ENCODE data around the gene DHX35. TPM values are rescaled to one million over a fixed set of nuclear protein-coding genes. Genes with fewer than 3 reads are reported as not detected.

Gene DHX35, protein sequence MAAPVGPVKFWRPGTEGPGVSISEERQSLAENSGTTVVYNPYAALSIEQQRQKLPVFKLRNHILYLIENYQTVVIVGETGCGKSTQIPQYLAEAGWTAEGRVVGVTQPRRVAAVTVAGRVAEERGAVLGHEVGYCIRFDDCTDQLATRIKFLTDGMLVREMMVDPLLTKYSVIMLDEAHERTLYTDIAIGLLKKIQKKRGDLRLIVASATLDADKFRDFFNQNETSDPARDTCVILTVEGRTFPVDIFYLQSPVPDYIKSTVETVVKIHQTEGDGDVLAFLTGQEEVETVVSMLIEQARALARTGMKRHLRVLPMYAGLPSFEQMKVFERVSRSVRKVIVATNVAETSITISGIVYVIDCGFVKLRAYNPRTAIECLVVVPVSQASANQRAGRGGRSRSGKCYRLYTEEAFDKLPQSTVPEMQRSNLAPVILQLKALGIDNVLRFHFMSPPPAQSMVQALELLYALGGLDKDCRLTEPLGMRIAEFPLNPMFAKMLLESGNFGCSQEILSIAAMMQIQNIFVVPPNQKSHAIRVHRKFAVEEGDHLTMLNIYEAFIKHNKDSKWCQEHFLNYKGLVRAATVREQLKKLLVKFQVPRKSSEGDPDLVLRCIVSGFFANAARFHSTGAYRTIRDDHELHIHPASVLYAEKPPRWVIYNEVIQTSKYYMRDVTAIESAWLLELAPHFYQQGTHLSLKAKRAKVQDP
- total RNA-seq, result 14.1 TPM

DNA sequence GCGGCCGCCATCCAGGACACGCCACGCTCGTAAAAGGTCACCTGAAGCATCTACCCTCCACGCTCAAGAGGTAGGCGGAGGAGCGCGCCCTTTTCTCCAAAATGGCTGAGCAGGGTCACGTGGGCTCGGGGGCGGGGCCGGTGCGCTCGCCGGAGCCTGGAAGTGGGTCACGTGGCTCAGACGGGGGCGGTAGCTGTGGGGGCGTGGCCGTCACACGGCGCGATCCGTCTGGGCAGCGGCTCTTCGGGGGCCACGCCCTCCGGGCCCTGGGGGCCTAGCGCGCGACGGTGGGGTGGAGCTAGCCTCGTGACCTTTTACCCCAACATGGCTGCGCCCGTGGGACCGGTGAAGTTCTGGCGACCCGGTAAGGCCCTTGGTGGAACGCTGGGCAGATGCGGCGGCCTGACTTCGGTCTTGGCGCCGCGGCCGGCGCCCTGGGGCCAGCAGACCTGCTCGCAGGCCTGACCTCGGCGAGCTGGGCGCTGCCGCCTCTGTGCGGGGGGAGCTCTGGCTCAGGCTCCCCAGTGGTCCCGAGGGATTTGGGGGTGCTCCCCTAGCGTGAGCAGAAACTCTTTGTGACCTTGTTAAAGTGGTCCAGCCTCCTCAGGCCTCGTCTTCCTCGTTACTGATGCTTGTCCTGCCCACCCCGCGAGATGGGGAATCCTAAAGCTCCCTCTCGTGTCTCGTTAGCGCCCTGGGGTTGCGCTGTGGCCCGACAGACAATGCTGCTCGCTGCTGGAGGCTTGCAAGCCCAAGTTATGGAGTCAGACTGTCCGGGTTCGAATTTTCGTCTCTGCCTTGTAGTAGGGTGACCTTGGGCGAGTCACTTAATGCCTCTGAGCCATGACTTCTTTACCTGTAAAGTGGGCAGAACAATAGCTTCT, at the start of gene DHX35:
Gene DHX35, plus strand, starts transcription at position 301 of the 884 bp plus-strand sequence. Its CDS starts 24 bp downstream, at position 325.
- DNase-seq (ENCODE audit: low spot score), result peak; percentile 99

DNA sequence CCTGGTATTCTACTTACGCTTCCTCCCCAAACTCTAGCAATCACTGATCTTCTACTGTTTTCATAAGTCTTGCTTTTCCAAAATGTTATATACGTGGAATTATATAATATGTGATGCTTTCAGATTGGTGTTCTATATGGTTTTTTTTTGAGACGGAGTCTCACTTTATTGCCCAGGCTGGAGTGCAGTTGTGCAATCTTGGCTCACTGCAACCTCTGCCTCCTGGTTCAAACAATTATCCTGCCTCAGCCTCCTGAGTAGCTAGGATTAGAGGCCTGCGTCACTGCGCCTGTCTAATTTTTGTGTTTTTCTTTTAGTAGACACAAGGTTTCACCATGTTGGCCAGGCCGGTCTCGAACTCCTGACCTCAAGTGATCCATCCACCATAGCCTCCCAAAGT, 46.8 kb upstream of the DHX35 start:
- no peak for DNase-seq (ENCODE audit: low spot score)

DNA sequence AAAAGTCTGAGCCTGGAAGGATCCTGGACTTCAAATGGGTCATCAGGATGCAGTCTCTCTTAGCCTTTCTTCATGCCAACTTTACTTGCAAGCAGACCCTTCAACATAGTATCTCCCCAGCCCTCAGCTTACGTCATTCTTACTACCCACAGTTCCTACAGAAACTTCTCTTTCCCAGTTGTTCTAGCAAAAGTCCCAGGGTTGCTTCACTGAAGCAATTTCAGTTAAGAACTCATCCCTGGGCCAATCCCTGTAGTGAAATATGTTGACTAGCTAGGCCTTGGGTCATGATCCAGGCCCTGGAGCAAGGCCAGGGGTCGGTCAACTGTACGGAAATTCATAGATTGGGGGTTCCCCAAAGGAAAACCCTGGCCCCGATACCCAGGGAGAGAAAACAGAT, 44.5 kb upstream of the DHX35 start:
- DNase-seq (ENCODE audit: low spot score), result no peak

DNA sequence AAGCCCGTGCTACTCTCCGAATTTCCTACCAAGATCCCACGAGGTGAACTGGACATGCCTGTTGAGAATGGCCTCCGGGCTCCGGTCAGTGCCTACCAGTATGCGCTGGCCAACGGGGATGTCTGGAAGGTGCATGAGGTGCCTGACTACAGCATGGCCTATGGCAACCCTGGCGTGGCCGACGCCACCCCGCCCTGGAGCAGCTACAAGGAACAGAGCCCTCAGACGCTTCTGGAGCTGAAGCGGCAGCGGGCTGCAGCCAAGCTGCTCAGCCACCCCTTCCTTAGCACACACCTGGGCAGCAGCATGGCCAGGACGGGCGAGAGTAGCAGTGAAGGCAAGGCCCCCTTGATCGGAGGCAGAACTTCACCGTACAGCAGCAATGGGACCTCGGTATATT, 44.0 kb upstream of the DHX35 start:
- DNase-seq (ENCODE audit: low spot score), result no peak

DNA sequence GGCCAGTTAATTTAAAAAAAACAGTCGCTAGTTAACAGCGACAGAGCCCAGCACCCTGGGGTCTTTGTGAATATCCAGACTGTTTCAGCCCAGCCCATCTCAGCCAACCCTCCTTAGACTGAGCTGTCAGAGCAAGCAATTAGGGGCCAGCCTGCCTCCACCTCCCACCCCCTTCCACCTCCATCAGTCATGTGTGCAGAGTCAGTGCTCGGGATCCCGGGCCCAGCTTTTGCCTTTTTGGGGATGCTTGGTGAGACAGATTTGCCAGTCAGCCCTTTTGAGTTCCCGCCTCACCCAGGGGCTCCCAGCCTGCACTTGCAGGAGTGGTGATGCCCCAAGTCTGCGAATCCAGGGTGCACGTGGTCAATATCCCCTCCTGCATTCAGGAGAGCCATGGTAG, 42.5 kb upstream of the DHX35 start:
- no peak for DNase-seq (ENCODE audit: low spot score)

DNA sequence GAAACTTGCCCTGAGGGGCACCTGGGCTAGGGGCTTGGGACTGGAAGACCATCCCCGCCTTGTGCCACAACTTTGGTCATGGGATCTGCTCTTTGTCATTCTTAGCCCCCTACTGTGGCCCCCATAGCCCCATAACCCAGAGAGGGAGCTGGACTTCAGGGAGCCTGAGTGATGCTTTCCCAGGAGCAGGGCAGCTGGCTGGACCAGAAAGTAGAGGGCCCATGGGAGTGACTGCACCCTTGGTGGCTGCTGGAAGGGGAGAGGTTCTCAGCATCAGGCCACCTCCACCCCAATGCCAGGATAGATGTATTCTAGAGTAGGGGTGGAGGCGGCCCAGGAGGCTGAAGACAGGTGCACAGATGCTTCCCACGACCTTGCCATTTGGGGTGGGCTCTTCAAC, 41.7 kb upstream of the DHX35 start:
- DNase-seq (ENCODE audit: low spot score), result no peak

DNA sequence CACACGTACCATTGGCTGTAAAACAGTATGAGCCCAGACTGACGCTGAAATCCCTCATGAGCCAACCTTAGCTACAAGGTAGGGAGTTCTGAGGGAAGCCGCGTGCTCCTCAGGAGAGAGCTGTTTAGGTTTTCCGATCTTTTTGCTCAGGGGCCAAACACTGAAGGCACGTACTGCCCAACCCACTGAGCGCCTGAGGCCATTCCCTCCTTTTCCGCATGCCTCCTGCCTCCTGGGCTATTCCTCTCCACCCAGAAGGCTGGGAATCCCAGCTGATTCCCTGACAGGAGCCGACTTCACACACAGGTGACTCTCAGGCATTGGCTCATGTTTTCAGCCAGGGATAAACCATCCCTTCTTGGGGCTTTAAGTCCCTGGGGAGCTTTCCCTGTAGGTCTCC, 41.3 kb upstream of the DHX35 start:
- DNase-seq (ENCODE audit: low spot score), result no peak

DNA sequence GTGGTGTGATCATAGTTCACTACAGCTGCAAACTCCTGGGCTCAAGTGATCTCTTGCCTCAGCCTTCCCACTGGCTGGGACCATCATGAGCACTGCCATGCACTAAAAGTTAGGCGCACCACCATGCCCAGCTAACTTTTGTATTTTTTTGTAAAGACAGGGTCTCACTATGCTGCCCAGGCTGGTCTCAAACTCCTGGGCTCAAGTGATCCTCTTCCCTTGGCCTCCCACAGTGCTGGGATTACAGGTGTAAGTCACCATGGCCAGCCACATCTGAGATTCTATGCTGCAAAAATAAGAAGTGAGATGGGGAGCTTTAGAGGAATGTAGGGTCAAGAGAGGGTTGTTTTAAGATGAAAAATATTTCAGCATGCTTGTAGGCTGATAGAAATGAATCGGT, 37.4 kb upstream of the DHX35 start:
- no peak for DNase-seq (ENCODE audit: low spot score)

DNA sequence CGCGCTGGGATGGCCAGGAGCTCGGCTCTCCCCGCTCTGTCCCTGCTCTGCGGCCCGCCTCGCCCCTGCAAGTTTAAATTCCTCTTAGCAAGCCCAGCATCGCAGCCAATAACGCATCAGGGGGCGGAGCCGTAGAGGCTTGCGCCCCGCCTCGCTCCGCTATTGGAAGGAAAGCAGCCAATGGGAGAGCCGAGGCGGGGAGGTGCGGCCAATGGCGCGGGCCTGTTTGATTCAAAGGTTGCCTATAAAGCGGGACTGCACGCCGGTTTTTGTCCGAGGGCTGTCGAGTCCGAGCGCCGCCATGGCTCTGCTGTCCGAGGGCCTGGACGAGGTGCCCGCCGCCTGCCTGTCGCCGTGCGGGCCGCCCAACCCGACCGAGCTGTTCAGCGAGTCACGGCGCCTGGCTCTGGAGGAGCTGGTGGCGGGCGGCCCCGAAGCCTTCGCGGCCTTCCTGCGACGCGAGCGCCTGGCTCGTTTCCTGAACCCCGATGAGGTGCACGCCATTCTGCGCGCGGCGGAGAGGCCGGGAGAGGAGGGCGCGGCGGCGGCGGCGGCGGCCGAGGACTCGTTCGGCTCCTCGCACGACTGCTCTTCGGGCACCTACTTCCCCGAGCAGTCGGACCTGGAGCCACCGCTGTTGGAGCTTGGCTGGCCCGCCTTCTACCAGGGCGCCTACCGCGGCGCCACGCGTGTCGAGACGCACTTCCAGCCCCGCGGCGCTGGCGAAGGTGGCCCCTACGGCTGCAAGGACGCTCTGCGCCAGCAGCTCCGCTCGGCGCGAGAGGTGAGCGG, 35.8 kb upstream of the DHX35 start, which contains the start of gene FAM83D:
Gene FAM83D, plus strand, starts transcription at position 276 of the 792 bp plus-strand sequence. Its CDS starts 26 bp downstream, at position 302.
- peak; percentile 93 for DNase-seq (ENCODE audit: low spot score)

DNA sequence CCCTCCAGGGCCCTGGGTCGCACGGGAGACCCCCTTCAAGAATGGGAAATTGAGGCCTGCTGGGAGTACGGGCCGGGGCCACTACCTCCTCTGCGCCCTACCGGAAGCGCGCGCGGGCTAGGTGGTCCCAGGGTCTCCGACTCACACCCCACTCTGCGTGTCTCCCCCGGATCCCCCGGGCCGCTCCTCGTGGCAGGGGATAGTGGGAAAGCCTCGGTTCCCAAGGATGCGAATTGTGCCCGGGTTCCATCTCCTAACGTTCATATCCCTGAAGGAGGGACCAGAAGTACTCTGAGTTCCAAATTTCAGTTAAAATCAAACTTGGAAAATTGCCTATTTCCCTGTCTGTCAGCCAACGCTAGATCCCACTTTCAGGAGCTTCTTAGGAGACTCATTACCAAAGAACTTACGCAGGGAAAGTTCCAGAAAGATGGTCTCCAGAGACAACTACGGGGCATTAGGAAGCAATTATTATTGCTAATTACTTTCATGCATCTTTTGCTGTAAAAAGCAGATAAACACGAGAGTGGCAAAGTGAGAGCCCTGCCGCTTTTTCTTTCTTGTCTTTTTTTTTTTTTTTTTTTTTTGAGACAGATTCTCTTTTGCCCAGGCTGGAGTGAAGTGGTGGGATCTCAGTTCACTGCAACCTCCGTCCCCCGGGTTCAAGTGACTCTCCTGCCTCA, 35.1 kb upstream of the DHX35 start:
- DNase-seq (ENCODE audit: low spot score), result no peak

DNA sequence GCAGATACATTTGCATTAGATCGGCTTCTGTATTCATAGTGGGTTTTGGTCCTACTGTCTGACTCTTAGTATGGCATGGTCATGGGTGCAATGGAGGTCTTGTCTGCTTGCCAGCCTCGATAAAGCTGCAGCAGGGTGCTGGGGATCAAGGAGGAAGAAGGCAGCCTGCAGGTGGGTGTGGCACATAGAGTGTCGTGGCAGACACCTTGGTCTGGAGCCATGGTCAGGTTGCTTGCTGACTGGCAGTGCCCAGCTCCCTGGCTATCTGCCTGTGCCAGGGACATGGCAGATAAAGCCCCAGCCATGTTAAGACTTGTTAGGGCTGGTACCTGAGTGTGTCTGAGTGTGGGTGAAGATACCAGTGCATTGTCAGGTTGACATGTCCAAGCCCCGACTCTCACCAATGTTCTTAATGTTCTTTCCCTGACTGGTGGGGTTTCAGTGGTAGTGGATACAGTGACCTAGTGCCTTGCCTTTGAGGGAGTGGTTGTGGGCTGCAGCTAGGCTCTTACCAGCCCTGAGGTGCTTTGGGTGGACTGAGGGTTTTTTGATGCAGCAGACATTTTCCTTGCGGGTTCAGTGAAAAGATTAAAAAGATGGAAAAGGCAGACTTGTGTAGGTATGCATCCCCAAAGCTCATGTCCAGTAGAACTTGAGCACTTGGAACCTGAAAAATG, 34.1 kb upstream of the DHX35 start:
- no peak for DNase-seq (ENCODE audit: low spot score)

DNA sequence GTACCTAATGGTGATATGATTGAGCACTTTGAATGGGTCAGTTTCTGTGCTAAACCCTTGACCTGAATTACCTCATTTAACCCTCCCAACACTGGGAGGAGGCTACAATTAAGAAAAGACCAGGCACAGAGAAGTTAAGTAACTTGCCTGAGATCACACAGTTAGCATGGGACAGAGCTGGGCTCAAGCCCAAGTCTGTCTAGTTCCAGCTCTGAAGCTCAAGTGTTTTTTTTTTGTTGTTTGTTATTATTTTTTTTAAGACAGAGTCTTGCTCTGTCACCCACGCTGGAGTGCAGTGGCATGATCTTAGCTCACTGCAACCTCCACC, 31.9 kb upstream of the DHX35 start:
- no peak for DNase-seq (ENCODE audit: low spot score)

DNA sequence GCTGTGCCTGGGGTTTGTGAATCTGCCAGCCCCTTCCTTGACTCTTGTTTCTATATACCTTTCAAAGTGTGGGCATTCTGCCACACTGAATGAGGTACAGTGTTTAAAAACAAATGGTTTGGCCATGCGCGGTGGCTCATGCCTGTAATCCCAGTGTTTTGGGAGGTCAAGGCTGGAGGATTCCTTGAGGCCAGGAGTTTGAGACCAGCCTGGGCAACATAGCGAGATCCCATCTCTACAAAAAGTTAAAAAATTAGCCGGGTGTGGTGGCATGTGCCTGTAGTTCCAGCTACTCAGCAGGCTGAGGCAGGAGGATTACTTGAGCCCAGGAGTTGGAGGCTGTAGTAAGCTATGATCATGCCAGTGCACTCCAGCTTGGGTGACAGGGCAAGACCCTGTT, 30.2 kb upstream of the DHX35 start:
- no peak for DNase-seq (ENCODE audit: low spot score)

DNA sequence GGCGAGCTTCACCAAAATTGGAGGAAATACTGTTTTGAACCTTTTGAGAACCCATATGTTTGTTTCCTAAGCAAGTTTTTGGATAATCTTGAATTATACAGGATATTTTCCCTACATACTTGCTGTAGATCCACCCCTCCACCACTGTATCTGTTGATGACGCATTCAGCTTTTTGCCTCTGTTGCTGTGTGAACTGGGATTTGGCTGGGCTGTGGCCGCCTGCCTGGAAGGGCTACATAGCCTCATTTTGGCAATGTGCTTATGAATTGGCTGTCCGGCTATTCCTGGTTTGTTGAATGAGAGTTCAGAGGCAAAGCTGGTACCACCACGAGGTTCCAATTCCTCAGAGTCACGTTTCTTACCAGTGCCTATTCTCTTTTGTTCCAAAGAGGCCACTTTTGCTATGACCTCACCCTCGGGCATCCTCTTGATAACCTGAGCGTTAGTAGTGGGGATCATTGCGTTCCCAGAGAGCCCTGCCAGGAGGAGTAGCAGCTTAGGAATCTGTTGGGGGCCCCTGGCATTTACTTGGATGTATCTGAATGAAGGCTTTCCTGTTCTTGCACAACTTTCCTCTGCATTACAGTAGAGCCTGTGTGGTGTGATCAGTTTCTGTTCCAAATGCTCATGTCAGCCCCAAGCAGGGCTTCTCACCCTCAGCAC, 29.6 kb upstream of the DHX35 start:
- no peak for DNase-seq (ENCODE audit: low spot score)

DNA sequence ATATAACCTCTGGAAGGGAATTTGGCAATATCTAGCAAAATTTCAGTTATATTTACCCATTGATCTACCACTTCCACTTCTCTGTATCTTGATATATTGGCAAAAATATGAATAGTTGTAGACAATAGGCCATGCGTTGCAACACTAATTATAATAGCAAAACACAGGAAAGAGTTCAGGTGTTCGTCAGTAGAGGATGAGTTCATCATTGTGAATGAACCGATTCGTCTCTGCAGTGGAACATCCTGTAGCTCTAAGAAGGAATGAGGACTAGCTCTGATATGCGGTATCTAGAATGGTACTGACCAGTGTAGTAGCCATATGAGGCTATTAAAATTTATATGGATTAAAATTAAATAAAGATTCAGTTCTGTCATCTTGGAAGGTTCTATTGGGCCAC, 27.6 kb upstream of the DHX35 start:
- no peak for DNase-seq (ENCODE audit: low spot score)

DNA sequence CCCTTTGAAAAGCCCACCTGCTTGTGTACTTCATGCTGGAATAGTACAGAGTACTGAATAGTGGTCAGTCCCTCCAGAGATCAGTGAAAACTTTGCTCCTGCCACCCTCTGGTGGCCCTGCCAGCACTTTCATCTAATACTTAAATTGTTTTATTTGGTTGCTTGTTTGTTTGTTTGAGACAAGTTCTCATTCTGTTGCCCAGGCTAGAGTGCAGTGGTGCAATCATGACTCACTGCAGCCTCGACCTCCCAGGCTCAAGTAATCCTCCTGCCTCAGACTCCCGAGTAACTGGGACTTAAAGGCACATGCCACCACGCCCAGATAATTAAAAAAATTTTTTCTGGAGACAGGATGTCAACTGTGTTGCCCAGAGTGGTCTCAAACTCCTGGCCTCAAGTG, 26.9 kb upstream of the DHX35 start:
- DNase-seq (ENCODE audit: low spot score), result no peak

DNA sequence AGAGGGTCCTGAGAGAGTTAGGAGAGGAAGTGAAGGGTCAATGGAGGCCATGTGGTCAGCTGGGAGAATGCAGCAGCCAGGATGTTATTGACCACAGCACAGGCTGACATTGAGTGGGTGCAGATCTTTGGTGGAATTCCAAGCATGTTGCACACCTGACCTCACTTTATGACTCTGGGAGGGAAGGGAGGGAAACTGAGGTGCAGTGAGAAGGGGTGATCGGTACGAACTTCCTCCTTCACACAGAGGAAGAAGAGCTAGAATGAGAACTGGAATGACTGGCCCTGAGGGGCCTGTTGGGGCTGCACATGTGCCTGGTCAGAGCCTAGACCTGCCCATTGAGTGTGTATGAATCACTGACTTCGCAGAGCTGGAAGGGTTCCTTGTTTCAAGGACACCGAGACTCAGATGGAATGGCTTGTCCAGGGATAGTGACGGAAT, 26.2 kb upstream of the DHX35 start:
- DNase-seq (ENCODE audit: low spot score), result no peak

DNA sequence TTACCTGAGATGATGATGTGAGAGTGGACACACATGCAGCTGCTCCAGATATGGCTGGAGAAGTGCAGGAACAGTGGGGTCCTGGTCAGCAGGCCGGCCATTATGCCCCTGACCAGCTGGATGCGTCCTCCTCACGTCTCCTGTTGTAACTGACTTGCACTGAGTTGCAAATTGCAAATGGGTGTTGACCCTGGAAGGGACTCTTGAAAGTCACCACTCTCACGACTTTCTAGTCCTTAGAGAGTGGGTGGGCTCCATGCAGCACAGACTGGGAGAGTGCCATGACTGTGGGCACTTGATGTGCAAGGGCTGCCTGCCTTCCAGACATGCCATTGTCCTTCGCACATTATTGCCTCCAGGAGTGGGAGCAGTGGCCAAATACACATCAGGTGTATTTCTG, 25.1 kb upstream of the DHX35 start:
- DNase-seq (ENCODE audit: low spot score), result no peak

DNA sequence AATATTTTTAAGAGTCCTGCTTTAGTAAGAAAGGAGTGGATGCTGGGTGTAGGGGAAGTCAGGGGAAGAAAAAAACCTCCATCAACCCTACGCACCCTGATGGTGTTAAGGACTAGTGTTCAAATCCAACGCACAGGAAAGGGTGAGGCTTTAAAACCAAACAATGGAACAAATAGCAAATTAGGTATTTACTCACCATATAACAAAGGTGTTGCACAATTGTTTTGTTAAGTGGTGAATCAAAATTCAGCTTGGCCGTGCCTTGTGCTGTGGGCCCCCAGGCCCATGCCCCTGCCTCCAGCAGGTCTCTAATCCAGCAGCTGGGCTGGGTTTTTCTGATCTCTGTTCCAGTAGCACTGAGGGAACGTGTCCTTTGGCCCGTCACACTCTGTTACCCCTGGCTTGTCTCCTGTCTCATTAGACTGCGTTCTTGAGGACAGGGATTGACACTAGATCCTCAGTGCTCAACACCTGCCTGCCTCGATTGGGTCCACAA, 24.1 kb upstream of the DHX35 start:
- DNase-seq (ENCODE audit: low spot score), result no peak

DNA sequence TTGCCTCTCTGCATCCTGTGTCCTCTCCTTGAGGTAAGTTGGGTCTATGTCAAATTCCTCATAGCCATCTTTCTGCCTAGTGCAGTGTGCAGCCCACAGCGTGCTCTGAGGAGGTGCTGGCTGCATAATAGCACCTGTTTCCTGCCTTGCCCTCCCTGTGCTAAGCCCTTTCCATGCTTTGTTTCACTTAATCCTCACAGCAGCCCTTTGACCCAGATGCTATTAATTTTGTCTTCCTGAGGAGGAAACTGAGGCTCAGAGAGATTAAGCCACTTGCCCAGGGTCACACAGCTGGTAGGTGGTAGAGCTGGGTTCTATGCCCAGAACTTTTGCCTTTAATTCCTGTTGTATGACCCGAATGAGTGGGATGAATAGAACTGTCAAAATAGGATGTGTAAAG, 22.5 kb upstream of the DHX35 start:
- DNase-seq (ENCODE audit: low spot score), result no peak
